GM15510 (cell line): ENCODE measurements around the gene DGLUCY.

Source experiments
- POLR2A ChIP-seq: IDR thresholded peaks from 3 replicates; pipeline ENCODE4 v1.6.1; 2011; ENCODE audit warnings: borderline replicate concordance; ENCODE audit not compliant: insufficient read length; ENCODE audit errors: extremely low read depth

Gene DGLUCY, protein sequence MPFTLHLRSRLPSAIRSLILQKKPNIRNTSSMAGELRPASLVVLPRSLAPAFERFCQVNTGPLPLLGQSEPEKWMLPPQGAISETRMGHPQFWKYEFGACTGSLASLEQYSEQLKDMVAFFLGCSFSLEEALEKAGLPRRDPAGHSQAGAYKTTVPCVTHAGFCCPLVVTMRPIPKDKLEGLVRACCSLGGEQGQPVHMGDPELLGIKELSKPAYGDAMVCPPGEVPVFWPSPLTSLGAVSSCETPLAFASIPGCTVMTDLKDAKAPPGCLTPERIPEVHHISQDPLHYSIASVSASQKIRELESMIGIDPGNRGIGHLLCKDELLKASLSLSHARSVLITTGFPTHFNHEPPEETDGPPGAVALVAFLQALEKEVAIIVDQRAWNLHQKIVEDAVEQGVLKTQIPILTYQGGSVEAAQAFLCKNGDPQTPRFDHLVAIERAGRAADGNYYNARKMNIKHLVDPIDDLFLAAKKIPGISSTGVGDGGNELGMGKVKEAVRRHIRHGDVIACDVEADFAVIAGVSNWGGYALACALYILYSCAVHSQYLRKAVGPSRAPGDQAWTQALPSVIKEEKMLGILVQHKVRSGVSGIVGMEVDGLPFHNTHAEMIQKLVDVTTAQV

DNA sequence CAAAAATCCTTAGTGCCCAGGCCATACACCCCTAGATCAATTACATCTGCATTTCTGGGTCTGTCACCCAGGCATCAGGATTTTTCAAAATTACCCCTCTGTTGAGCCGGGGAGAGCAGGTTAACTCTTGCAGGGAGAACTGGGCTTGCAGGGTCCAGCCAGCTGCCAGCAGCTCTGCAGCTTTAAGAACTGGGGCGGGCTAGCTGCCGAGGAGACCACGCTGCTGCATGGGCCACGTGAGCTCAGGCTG is at the start of gene DGLUCY:
Gene DGLUCY (plus strand): TSS at position 245 of the 250 bp plus-strand sequence. CDS start 46,222 bp downstream, outside the sequence.
- TF ChIP-seq POLR2A: no peak

DNA sequence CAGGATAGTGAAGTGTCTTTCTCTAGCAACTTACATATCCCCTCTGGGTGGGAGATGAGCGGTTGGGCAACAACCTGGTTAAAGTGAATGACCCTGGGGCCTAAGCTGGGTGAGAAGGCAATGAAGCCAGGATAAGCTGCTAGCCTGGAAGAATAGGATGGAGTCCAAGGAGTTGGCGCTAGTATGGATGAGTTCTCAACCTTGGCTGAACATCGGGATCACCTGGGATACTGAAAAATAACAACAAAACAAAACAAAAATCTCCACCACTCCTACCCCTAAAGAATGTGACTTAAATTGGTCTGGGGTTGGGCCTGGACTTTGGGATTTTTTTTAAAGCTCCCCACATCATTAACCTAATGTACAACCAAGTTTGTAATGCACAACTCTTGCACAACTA is 48.6 kb upstream of the DGLUCY start:
- TF ChIP-seq POLR2A: no peak

DNA sequence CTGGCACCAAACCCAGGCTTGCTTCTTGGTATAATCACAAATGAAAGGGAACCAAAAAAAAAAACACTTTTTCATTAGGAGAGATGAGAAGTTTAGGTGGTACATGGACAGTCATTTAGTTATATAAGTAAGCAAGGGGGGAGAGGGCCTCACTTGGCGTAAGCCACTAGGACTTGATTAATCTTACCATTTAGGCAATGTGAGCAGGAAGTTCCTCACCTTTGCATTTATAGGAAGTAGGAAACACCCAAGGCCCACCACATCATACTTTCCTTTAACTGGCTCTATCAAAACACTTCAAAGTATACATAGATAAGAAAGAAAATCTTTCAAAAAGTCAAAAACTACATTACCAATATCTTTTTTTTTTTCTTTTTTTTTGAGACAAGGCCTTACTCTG is 46.7 kb upstream of the DGLUCY start:
- no peak for TF ChIP-seq POLR2A

DNA sequence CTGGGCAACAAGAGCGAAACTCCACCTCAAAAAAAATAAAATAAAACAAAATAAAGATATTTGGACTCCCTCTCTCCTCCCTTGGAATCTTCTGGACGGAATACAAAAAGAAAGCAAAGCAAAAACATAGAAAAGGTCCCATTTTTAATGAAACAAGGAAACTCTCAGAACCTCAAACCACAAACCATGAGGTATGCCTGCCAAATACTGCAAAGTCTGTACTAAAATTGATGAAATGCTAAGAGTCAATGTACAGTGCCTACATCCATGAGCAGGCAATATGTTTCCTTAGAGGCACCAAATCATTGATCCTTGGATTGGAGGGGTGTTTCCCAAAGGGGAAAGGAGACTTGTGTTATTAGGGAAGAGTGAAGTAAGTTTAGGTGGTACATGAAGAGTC is 45.2 kb upstream of the DGLUCY start:
- TF ChIP-seq POLR2A: no peak

DNA sequence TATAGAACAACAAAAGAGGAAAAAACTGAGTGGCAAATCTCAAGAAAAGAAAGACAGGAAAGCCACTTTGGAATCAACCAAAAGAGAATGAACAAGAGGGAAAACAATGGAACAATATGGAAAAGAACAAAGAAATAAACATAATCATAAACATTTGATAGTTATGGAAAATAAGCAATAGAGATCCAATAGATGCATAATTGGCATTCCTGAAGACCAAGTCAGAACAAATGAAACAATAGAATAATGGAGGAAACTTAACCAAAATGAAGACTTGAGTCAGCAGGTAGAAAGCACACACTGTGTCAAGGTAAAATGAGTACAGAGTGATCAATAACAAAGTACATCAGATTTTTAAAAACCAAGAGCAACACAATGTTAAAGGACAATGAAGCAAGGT is 43.3 kb upstream of the DGLUCY start:
- TF ChIP-seq POLR2A: no peak

DNA sequence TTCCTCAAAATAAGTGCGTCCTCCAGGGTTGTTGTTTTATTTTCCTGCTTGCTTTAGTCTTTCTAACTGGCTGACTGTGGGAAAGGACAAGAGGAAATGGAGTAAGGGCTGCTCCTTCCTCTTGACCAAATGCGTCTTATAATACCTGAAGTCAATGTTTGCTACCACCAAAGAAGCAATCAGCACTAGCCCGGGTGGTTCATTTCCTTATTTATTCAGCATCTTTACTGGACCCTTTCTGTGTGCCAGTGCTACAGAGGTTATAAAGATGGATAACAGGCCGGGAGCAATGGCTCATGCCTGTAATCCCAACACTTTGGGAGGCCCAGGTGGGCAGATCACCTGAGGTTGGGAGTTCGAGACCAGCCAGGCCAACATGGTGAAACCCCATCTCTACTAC is 38.3 kb upstream of the DGLUCY start:
- TF ChIP-seq POLR2A: no peak

DNA sequence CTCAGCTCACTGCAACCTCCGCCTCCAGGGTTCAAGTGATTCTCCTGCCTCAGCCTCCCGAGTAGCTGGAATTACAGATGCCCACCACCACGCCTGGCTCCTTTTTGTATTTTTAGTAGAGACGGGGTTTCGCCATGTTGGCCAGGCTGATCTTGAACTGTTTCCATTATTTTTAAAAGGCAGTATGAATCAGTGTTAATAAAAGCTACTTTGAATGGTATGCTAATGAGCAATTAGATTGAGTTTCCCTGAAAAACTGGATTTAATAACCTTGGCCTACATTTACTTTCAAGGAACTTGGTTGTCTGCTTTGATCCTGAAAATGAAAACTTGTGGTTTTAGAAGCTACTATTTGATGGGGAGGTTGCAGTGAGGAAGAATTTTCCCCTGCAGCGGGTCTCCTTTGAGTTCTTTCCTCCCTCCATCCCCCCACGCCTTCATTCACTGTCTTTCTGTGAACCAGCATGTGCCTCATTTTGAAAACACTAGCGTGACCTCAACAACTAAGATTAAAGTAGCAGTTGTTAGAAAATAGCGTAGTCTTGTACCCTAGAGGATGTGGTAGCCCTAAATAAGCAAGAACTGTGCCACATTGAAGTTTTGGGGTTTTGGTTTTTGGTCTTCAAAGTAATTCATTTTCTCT is 35.7 kb upstream of the DGLUCY start:
- TF ChIP-seq POLR2A: no peak

DNA sequence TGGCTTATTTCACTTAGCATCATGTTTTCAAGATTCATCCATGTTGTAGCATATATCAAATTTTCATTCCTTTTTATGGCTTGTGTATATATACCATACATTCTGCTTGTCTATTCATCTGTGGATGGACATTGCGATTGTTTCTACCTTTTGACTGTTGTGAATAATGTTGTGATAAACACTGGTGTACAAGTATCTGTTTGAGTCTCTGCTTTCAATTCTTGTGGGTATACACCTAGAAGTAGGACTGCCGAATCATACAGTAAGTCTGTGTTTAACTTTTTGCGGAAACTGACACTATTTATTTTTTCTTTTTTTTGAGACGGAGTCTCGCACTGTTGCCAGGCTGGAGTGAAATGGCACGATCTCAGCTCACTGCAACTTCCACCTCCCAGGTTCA is 33.8 kb upstream of the DGLUCY start:
- no peak for TF ChIP-seq POLR2A

DNA sequence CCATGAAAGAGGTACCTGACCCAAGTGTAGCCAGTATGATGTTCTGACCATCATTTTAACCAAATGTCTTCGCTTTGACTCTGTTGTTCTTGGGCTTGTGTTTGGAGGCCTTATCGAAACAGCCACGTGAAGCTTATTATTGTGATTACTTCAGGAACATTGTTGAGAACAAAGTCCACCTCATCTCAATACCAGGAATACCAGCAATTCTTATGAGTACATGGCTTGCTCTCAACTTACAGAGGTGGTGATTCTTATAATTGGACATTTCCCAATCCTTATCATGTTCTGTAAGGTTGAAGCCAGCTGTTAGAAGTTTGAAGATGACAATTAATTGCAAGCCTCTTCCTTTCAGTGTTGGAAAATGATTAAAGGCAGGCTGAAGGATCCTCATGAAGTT is 31.6 kb upstream of the DGLUCY start:
- TF ChIP-seq POLR2A: no peak

DNA sequence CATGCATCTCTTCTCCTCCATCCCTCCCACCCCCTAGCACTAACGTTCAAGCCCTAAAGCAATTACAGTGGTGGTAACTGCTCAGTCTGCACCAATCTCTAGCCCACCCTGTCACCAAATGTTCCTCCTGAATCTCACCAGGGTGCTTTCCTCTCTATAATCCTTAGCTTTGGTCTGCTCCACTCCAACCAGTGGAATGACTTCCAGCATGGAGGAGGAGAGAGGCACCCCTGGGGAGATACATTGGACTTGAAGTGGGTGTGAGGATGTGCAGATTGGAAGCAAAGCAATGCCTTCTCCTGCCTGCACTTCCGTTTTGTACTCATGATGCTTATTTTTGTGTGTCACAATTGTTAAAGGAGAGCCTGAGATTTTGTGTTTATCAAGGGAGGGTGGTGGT is 29.4 kb upstream of the DGLUCY start:
- no peak for TF ChIP-seq POLR2A

DNA sequence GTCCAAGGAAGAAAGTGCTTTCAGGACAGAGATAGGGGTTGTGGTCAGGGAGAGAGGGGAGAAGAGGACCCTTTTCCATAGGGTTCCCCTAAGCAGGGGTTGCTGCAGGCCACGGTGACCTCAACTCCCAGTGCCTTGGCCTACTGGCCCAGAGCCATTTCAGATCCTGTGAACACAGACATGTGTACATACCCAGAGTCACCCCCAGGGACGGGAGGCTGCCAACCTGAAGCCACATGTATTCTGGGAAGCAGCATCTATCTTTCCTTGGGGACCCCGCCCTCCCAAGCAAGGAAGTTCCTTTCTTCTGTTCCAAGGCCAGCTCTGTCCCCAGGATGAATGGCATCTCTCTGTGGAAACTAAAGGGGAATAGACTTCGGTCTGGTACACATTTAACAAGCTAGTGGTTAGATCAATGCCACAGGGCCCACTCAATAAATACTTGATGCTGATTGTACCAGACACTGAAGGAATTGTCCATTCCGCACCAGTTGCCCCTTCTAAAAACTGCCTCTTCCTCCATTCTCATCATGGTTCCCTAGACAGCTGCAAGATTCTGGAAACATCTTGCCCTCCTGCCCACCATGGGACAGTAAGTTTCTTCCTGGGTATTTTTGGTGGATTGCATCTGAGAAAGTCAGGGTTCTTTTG is 25.2 kb upstream of the DGLUCY start:
- TF ChIP-seq POLR2A: no peak

DNA sequence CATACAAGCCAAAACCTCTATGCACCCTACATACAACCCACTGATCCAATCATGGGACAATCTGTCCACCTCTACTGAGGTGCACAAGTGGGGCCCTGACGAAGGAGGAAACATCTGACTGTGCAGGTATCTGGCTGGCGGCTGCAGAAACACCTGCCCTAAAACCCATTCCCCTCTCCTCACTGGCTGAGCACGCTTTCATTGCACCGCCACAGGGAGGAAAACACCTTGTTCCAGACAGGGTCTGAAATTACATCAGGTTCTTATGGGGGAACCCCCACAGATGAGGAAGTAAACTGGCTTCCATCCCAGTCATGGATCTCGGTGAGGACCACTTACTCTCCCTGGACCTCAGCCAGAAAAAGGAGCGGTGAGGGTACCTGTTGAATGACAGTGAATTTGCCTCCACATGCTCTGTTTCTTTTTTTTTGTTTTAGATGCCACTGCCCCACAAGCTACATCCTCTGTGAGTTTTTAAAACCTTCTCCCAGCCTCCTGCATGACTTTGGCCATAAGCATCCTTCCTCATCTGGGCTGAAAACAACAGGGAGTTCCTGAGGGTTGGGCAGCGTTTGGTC is 23.8 kb upstream of the DGLUCY start:
- no peak for TF ChIP-seq POLR2A

DNA sequence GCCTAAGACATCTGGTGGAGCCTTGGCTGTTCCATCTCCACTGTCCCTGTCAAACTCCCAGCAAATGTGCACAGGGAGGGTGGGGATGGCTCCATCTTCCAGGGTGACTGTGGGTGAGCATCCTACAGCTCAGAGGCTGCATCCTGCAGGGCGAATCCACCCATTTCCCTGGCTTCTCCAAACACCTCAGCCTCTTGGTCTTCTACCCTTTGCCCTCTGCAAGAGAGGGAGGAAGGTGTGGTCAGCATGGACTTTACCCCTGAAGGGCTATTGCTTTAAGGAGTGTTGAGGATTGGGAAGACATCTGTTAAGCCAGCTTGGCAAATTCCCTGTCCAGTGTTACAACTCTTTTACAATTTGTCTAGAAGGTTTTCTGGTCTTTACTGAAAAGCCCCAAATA is 23.1 kb upstream of the DGLUCY start:
- no peak for TF ChIP-seq POLR2A

DNA sequence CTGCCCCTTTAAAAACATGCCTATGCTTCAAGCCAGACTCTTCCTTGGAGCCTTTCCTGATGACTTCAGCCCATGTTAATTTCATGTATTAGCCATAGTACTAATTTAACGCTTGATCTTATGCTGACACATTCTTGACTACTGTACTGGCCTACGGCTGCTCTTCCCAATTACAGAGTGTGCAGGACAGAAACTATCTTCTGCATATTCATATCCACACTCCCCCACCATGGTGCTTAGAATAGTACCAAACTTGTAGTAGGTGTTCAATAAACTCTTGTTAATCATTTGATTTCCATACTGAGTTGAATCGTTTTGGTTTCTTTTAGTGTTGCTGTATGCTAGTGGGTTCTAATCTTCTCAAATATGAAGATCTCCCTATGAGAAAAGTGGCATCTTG is 21.8 kb upstream of the DGLUCY start:
- no peak for TF ChIP-seq POLR2A

DNA sequence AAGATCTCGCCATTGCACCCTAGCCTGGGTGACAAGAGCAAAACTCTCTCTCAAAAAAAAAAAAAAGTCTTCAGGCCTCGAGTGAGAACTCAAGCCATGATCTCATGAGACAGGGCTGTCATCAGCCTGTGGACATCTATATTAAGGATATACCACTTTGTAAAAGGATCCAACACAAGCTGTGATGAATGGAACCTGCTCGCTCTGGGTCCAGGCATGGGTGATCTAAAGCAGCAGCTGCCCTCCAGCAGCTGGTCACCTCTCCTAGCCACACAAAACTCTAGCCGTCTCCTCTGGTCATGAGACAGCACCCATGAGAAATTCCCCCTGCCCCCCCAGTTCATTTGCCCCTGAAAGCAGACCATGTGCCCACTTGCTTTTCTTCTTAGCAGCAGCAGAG is 19.1 kb upstream of the DGLUCY start:
- TF ChIP-seq POLR2A: no peak
